HG02840 (cell line): Measurements from ENCODE around the gene PCCA.

Experiments used
- ATAC-seq: cut with Tn5 transposase; IDR thresholded peaks from one replicate; pipeline ENCODE4 v1.9.1; 2021; ENCODE audit warnings: mild to moderate bottlenecking, moderate library complexity, moderate number of reproducible peaks; ENCODE audit not compliant: unreplicated experiment, low FRiP score

Gene PCCA

DNA sequence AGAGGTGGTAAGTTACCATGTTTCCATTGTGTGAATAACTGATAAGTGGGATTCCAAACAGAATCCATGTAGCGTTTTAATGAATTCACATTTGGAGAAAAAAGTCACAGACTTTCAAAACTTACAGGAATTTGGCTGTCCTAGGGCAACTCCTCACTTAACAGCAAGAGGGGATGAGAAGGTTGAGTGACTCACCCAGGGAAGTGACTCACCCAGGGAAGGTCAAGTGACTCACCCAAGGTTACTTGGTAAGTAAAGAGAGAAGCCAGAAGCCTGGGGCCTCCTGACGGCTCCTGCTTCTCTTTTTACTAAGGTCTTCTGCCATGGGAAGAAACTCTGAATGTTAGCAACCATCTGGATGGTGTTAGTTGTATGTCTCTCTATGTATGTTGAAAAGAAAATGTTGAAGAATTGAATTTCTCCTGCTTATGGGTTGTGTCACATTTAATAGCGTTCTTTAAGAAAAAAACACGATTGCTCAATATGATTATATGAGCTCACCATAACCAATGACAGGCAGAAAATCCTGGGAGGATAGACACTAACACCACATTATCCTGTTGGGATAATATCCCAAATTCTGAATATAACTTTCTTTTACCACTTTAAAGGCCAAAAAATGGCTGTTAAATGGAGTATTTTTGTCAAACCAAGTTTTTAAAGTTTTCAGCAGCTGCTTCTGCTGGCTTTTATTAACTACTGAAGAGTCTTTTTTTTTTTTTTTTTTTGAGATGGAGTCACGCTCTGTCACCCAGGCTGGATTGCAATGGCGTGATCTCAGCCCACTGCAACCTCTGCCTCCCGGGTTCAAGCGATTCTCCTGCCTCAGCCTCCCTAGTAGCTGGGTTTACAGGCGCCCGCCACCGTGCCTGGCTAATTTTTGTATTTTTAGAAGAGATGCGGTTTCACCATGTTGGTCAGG is 304.1 kb downstream of the PCCA start:
- no peak for ATAC-seq

DNA sequence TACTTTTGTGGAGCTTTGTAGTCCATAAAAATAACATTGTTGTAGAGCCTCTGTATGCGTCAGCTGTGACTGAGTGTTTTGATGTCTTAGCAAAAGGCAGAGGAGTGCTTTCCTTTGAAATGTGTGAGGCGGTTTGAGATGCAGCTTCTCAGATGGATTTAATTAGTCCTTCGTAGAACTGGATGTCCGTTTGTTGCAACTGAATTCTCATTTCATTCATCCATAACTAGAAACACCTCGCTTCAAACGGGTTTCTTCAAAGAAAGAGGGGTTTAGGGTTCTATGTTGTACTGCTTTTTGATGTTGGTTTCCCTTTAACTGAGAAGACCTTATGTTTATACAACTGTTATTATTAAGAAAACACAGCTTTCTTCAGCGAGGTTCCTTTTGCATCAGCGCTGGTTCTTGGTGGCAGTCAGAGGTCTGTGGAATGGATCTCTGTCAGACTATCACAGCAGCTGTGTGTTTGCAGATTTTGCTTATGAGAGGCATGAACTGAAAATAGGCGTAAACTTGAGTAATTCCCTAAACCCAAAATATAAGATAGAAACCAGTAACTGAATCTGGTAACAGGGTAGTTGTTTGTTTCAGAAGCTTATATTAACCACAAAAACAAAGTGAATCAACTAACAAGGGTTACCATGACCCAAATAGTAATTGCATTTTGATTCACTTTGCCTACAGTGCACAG is 305.3 kb downstream of the PCCA start:
- ATAC-seq: peak; percentile 92

- ATAC-seq: no peak
Observed at GRCh38 chr13:100395698-100396373, 306.9 kb downstream of the PCCA start.

GRCh38 chr13:100396776-100397175 is 307.9 kb downstream of the PCCA start:
- no peak for ATAC-seq

- ATAC-seq: no peak
Observed at GRCh38 chr13:100397627-100398026, 308.7 kb downstream of the PCCA start.

DNA sequence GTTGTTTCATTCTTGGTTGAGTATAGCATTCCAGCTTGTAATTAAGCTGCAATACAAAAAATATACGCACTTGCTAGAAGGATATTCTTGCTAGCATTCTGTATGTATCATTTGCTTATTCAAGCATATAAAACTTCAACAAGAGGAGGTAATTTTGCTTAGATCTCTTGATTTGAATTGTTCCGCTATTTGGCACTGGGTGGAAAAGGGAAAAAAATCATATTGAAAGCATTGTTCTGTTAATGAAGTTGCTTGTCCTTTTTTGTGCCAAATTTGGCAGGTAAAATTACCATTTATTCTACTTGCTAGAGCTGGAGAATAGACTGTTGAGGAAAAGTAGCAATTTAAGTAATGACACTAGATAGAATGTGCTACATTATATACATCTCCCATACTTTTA is 309.5 kb downstream of the PCCA start:
- no peak for ATAC-seq

- ATAC-seq: no peak
Observed at GRCh38 chr13:100399455-100399854, 310.6 kb downstream of the PCCA start.

DNA sequence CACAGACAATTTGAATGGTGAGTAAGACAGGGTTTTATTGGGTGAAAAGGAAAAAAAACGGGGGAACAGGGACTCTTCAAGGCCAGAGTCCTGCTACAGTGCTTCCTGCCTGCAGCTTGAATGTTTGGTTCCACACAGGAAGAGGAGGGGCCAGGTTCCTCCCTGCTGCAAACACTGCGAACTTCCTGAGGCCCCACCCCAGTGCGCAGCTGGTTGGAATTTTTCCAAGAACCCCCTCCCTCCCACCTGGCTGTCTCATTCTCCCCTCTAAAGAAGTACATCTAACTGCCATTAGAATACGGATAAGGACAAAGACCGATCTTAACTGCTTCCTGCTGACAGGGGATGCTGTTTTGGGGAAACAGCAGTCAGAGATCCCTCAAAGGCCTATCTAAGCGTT is 314.8 kb downstream of the PCCA start:
- ATAC-seq: no peak

- no peak for ATAC-seq
Observed at GRCh38 chr13:100409132-100409531, 320.2 kb downstream of the PCCA start.

- ATAC-seq: no peak
Observed at GRCh38 chr13:100423375-100423774, 334.5 kb downstream of the PCCA start.

GRCh38 chr13:100428986-100429385 is 340.1 kb downstream of the PCCA start:
- ATAC-seq: no peak

DNA sequence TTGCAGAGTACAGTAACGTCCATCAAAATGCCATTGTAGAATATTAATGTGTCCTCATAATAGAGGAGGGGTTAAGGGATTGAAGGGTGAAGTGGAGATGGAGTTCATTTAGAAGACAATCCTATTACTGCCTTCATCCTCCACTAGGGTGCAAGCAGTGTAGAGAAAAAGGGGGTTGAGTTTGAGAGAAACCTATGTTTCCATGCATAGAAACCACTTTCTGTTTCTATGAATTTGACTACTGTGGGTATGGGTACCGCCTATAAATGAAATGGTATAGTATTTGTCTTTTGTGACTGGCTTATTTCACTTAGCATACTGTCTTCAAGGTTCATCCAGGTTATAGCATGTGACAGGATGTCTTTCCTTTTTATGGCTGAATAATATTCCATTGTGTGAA is 343.7 kb downstream of the PCCA start:
- no peak for ATAC-seq

GRCh38 chr13:100433475-100433874 is 344.6 kb downstream of the PCCA start:
- ATAC-seq: no peak

DNA sequence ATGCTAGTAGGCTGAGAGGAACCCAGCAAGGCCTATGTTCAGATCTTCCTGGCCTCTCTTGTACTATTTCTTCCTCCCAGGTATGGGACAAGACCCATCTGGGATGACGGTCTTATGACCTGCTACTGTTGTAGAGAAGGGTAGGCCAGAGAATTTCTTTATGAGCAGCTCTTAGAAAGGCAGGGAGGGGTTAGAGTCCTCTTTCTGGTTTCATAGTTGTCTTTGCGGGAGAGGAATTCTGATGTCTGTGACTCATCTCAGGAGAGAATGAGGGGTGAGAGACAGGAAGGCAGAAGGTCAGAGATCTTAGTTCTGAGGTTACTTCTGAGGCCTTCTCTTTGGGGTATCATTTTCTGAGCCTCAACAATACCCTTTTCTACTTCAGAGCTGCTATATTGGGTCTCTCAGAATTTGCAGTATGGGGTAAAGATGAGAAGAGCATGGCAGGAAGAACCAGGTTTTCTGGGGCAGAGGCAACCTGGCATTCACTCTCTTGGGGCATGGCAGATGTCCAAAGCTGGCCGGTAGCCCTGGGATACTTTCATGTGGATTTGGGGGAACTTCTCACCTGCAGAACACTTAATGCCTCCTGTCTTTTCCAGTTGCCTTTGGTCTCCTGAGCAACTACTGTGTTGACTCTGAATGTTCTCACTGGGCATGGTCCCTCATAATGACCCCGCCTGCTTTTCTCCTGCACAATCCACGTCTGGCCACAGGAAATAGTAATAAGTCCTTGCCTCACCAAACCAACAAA is 345.3 kb downstream of the PCCA start:
- ATAC-seq: peak; percentile 69

GRCh38 chr13:100436099-100436498 is 347.2 kb downstream of the PCCA start:
- ATAC-seq: no peak

DNA sequence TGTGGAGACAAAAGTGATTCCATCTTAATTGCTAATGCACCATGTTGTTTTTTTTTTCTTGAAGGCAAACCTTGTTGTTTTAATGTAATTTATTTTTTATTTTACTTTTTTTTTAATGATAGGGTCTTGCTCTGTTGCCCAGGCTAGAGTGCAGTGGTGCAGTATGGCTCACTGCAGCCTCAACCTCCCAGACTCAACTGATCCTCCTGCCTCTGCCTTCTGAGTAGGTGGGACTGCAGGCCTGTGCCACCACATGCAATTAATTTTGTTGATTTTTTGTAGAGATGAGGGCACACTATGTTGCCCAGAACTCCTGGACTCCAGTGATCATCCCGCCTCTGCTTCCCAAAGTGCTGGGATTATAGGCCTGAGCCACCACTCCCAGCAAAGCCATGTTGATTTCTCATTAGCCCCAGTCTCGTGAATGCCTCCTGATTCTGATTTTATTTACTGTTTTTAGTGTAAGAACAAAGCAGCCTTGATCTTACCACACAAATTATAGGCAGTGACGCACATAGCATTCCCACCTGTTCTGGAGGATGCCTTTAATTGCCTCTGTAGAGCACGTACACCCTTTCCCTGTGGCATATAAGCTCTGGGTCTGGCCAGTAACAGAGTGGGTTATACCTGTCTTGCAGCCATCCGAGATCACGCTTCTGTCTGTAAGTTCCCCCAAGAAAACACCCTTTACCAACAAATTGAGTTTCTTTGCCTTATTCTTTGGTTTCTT is 349.3 kb downstream of the PCCA start:
- no peak for ATAC-seq

- ATAC-seq: no peak
Observed at GRCh38 chr13:100439247-100439970, 350.5 kb downstream of the PCCA start.

GRCh38 chr13:100440751-100441425 is 352.0 kb downstream of the PCCA start:
- ATAC-seq: no peak
